Fibroblast of pulmonary artery (primary cell): ENCODE data around the gene UBE2E1.

ENCODE experiments used
- DNase-seq: peaks from one replicate; pipeline ENCODE4 v3.0.0-alpha.2; 2010; ENCODE audit warnings: low read depth
- H3K4me3 ChIP-seq: replicated peaks from 2 replicates; pipeline ENCODE4 v1.5.1; 2011; ENCODE audit warnings: low read depth, mild to moderate bottlenecking, control low read depth, low read length, moderate library complexity
- TF ChIP-seq, protein P1 (sequence below): IDR thresholded peaks from 2 replicates; pipeline ENCODE4 v1.5.1; 2011; ENCODE audit warnings: mild to moderate bottlenecking, control low read depth, low read length, inconsistent platforms; ENCODE audit errors: missing control alignments

The UBE2E1 gene

DNA sequence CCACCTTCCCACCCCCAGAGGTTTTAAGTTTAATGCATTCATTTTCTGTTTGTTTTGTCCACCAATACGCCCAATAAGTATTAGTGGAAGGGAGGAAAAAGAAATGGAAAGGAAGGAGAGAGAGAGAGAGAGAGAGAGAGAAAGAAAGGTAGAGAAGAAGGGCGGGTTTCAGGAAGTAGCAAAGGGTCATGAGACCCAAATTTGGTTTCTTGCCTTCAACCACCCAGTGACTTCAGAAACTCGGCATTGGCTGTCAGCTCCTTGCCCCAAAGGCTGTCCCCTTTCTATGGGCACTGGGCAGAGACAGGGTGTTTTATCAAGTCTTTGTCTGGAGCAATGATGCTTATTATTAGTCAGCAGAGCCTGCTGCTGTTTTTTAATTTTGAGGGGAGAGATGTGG lies 125.8 kb downstream of the UBE2E1 start:
- no peak overlapping the region for H3K4me3 ChIP-seq
- TF ChIP-seq, protein P1, sequence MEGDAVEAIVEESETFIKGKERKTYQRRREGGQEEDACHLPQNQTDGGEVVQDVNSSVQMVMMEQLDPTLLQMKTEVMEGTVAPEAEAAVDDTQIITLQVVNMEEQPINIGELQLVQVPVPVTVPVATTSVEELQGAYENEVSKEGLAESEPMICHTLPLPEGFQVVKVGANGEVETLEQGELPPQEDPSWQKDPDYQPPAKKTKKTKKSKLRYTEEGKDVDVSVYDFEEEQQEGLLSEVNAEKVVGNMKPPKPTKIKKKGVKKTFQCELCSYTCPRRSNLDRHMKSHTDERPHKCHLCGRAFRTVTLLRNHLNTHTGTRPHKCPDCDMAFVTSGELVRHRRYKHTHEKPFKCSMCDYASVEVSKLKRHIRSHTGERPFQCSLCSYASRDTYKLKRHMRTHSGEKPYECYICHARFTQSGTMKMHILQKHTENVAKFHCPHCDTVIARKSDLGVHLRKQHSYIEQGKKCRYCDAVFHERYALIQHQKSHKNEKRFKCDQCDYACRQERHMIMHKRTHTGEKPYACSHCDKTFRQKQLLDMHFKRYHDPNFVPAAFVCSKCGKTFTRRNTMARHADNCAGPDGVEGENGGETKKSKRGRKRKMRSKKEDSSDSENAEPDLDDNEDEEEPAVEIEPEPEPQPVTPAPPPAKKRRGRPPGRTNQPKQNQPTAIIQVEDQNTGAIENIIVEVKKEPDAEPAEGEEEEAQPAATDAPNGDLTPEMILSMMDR, result no peak
- DNase-seq, result no peak

DNA sequence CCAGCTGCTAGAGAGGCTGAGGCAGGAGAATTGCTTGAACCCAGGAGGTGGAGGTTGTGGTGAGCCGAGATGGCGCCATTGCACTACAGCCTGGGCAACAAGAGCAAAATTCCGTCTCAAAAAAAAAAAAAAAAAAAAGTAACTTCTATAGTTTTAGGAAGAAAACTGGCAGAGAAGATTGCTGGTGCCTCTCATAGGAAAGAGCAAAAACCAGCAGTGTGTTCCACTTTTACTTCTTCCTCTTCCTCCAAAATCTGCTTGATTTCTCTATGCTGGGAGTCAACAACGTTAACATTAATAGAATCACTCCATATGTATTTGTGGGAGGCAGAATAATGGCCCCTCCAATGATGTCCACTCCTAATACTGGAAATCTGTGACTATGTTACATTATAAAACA lies 126.8 kb downstream of the UBE2E1 start:
- TF ChIP-seq, protein P1, result no peak
- no peak for DNase-seq
- no peak overlapping the region for H3K4me3 ChIP-seq

DNA sequence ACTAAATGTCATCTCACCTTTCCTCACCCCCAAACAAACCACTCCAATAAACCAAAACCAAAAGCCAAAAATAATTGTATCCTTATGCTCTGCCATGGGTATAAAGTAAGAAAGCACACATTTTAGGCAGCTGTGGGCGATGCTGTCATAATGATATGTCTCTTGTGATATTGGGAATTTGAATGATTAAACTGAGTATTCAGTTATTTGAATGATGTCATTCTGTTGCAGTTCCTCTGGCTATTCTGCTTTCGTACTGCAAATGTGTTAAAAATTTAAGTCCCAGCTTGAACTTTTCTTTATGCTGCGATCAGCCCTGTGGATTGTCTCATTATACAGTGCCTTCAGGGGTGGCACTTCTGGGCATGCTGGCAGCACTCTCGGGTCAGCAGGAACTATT lies 128.5 kb downstream of the UBE2E1 start:
- no peak overlapping the region for H3K4me3 ChIP-seq
- TF ChIP-seq, protein P1, result no peak
- no peak for DNase-seq

DNA sequence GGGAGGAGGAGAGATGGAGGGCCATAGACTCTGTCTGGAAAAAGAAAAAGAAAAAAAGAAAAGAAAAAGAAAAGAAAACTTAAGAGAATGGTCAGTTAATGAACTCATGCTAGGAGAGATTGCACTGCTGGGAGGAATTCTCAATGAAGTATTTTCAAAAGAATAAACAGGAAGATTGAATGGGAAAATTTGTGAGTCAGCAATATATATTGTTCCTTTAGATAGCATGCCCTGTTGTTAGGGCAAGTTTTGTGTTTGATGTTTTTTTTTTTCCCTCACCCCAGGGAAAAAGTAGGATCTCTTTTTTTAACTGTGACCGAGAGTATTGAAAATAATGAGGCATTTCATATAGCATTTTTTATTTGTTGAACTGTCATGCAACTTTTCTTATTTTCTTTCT lies 131.5 kb downstream of the UBE2E1 start:
- TF ChIP-seq, protein P1, result no peak
- no peak overlapping the region for H3K4me3 ChIP-seq
- no peak for DNase-seq

DNA sequence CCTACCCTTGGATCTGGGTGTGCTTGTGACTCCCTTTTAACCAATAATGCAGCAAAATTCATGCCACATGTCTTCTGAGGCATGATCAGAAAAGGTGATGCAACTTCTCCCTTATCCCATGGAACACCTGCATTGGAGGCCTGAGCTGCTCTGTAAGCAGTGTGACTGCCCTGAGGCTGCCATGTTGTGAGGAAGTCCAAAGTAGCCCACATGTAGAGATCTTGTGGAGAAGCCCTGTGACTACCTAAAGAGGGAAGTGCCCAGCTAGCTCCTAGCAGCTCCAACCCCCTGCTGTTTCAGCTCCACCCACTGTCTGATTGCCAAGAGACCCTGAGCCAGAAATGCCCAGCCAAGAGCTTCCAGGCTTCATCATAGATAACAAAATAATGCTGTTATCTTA lies 132.9 kb downstream of the UBE2E1 start:
- TF ChIP-seq, protein P1, result no peak
- DNase-seq, result no peak
- H3K4me3 ChIP-seq, result no peak overlapping the region

DNA sequence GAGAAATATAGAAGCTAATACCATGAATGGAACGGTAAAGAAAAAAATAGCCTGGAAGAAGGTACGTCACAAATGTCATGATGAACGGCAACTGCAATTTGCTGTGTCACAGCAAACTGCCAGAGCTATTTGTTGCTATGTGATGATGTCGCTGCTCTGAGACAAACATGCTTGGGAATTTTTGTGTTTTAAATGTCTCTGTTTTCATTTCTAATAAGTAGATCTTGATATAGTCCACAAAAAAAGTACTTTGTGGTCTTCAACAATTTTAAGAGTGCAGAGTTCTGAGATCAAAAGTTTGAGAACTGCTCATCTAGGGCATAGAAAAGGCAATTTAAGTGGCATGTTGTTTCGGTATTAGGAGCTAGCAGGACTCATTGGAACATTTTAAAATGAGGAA lies 135.0 kb downstream of the UBE2E1 start:
- no peak for DNase-seq
- TF ChIP-seq, protein P1, result no peak
- no peak overlapping the region for H3K4me3 ChIP-seq
